OCI-LY7 (cell line): ENCODE measurements around the gene ADAMTS2. TPM values are rescaled to one million over a fixed set of nuclear protein-coding genes. Genes with fewer than 3 reads are reported as not detected.

Experiments used
- BruUV-seq: library from RNA; stranded (reverse); fragments of 400-500 nt; replicated peaks from 2 replicates; lab custom pipeline; 2021; lab: Mats Ljungman, UMichigan
- CTCF ChIA-PET: fragments of 300-600 bp; sonication (Branson Sonifier 250); formaldehyde crosslinking; loops from one replicate; lab custom pipeline; 2022; ENCODE audit warnings: antibody characterized with exemption; ENCODE audit not compliant: unreplicated experiment; lab: Charles Lee
- POLR2A ChIA-PET: fragments of 300-600 bp; sonication (Branson Sonifier 250); formaldehyde crosslinking; loops from one replicate; lab custom pipeline; 2022; ENCODE audit warnings: antibody characterized with exemption; lab: Charles Lee
- DNase-seq: peaks from one replicate; pipeline ENCODE4 v3.0.0-alpha.2; 2015; ENCODE audit warnings: low spot score
- H2AFZ ChIP-seq: fragments of 200-600 bp; sonication (generic), shearing (Covaris generic); 2 replicates; pipeline ENCODE4 v1.6.1; 2014; ENCODE audit warnings: mild to moderate bottlenecking, antibody characterized with exemption, low read length, moderate library complexity
- H3K27ac ChIP-seq: fragments of 200-600 bp; sonication (generic); 2 replicates; pipeline ENCODE4 v1.5.1; 2014; ENCODE audit warnings: mixed run types, low read depth, mild to moderate bottlenecking, moderate library complexity, low read length, inconsistent platforms; ENCODE audit not compliant: poor library complexity, severe bottlenecking
- H3K36me3 ChIP-seq: fragments of 200-600 bp; sonication (generic); 2 replicates; pipeline ENCODE4 v1.6.1; 2014; ENCODE audit warnings: mild to moderate bottlenecking, antibody characterized with exemption, low read length, moderate library complexity, mixed read lengths; ENCODE audit not compliant: insufficient read depth
- H3K4me1 ChIP-seq: fragments of 200-600 bp; sonication (generic); 2 replicates; pipeline ENCODE4 v1.5.1; 2014; ENCODE audit warnings: mild to moderate bottlenecking, low read length; ENCODE audit not compliant: insufficient read depth, poor library complexity, severe bottlenecking
- H3K4me2 ChIP-seq: fragments of 200-600 bp; sonication (generic); 2 replicates; pipeline ENCODE4 v1.6.1; 2014; ENCODE audit warnings: mild to moderate bottlenecking, low read length
- H3K4me3 ChIP-seq: fragments of 200-600 bp; sonication (generic); 2 replicates; pipeline ENCODE4 v1.5.1; 2014; ENCODE audit warnings: mild to moderate bottlenecking, low read depth, low read length; ENCODE audit not compliant: poor library complexity, severe bottlenecking
- H3K79me2 ChIP-seq: fragments of 200-600 bp; sonication (generic); 2 replicates; pipeline ENCODE4 v1.6.1; 2016; ENCODE audit warnings: low read depth, mild to moderate bottlenecking, low read length, moderate library complexity, mixed read lengths; ENCODE audit not compliant: insufficient read depth
- H3K9me2 ChIP-seq: fragments of 200-600 bp; sonication (generic); 2 replicates; pipeline ENCODE4 v1.6.1; 2016; ENCODE audit warnings: mild to moderate bottlenecking, low read length, mixed read lengths; ENCODE audit not compliant: insufficient read depth
- H3K9me3 ChIP-seq: fragments of 200-600 bp; sonication (generic); 2 replicates; pipeline ENCODE4 v1.6.1; 2014; ENCODE audit warnings: mild to moderate bottlenecking, mixed run types, low read length, mixed read lengths
- H4K20me1 ChIP-seq: fragments of 200-600 bp; sonication (generic); 2 replicates; pipeline ENCODE4 v1.6.1; 2014; ENCODE audit warnings: mild to moderate bottlenecking, antibody characterized with exemption, low read length, moderate library complexity, mixed read lengths; ENCODE audit not compliant: insufficient read depth
- CTCF ChIP-seq: fragments of 200-600 bp; sonication (generic); conservative IDR thresholded peaks from 2 replicates; pipeline ENCODE4 v1.5.1; 2014; ENCODE audit warnings: mild to moderate bottlenecking, antibody characterized with exemption, low read length, moderate library complexity, mixed read lengths
- EZH2phosphoT487 ChIP-seq: fragments of 200-600 bp; sonication (generic); IDR thresholded peaks from 2 replicates; pipeline ENCODE4 v1.6.1; 2018; ENCODE audit warnings: low read depth, borderline replicate concordance, mild to moderate bottlenecking, mixed run types, antibody characterized with exemption, low read length, moderate library complexity, mixed read lengths
- intact Hi-C: fragments of 100-400 bp; cut with micrococcal nuclease; formaldehyde crosslinking; loops from one replicate; pipeline ENCODE4 v1.10.0; 2022; ENCODE audit not compliant: unreplicated experiment
- total RNA-seq, 2 experiments: library from RNA; depleted of rRNA in 1 of 2; stranded (reverse); fragments of >200 nt in 1 of 2; shearing (Covaris generic) in 1 of 2; gene quantifications; 2 replicates each; pipeline ENCODE4 v1.2.3, GENCODE V29; 2014 to 2022

Gene ADAMTS2
- total RNA-seq, 2 experiments from 2014 or later: not detected

DNA sequence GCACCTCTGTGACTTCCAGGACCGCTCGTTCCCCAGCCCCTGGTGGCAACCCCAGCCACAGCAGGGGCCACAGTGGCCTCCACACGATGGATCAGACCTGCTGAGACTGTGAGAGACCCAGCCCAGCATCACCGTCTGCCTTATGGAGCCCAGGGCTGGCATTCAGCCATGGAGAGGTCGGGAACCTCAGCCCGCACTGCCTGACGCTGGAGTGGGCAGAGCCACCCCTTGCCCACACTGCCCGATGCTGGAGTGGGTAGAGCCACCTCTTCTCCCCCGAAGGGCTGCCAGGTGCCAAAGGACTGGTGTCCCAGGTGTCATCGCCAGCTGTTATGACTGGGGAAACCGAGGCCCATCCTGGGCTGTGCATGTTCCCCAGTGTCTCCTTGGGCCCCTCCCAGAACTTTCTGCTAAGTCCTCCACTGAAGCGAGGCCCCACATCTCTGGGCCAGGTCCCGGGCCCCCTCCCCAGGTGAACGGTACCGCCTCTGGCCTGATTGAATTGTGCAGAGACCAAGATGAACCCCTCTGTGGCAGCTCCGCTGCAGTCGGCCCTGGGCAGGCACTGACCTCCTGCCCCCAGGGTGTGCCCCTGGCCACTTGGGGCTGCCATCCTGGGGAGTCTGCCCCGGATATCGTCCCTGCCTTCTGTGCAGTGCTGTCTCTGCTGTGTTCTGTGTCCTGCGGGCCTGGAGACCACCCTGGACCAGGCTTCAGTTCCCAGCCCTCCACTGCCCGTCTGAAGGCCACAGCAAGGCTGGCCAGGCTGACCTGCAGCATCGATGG, 137.1 kb downstream of the ADAMTS2 start:
- Histone ChIP-seq H2AFZ (no peak overlapping the region), H3K4me1 (no peaks in the 10 kb centered on the region), H3K27ac (no peak overlapping the region), H4K20me1 (no peaks in the 10 kb centered on the region), H3K9me3 (no peaks in the 10 kb centered on the region), H3K36me3 (no peaks in the 10 kb centered on the region), H3K9me2 (no peaks in the 10 kb centered on the region), H3K79me2 (no peaks in the 10 kb centered on the region), H3K4me3 (no peak overlapping the region), H3K4me2 (no peak overlapping the region)
- no TSS peak for BruUV-seq
- no peak for TF ChIP-seq EZH2phosphoT487
- no peak for TF ChIP-seq CTCF
- ChIA-PET POLR2A (no interaction called here), CTCF (no interaction called here)
- intact Hi-C loops: no loop called here
- no peak for DNase-seq

DNA sequence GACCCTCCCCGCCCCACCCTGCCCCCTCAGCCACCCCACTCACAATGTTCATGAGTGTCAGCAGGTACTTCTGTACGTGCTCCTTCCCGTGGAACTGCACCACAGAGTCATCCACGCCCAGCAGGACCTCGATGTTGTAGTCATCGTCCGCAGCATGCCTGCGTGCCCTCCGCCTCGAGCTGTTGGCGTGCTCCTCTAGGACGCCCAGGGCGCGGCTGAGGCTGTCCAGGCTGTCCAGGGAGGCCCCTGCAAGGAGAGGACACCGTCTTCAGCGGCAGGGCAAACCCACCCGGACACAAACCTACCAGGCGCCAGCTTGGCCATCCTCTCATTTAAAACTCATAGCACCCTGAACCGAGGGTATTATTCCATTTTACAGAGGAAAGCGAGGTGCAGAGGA, 137.8 kb downstream of the ADAMTS2 start:
- CTCF ChIA-PET: no interaction called here
- Histone ChIP-seq H3K36me3 (no peaks in the 10 kb centered on the region), H4K20me1 (no peaks in the 10 kb centered on the region), H2AFZ (no peak overlapping the region), H3K4me1 (no peaks in the 10 kb centered on the region), H3K79me2 (no peaks in the 10 kb centered on the region), H3K9me3 (no peaks in the 10 kb centered on the region), H3K27ac (no peak overlapping the region), H3K4me2 (no peak overlapping the region), H3K4me3 (no peak overlapping the region), H3K9me2 (no peaks in the 10 kb centered on the region)
- intact Hi-C loops: no loop called here
- no peak for TF ChIP-seq CTCF
- TF ChIP-seq EZH2phosphoT487: no peak
- POLR2A ChIA-PET: no interaction called here
- DNase-seq: no peak
- no TSS peak for BruUV-seq

GRCh38 chr5:179206366-179206765, 138.9 kb downstream of the ADAMTS2 start:
- Histone ChIP-seq H2AFZ (no peak overlapping the region), H3K79me2 (no peaks in the 10 kb centered on the region), H3K27ac (no peak overlapping the region), H4K20me1 (no peaks in the 10 kb centered on the region), H3K4me2 (no peak overlapping the region), H3K4me3 (no peak overlapping the region), H3K4me1 (no peaks in the 10 kb centered on the region), H3K36me3 (no peaks in the 10 kb centered on the region), H3K9me2 (no peaks in the 10 kb centered on the region), H3K9me3 (no peaks in the 10 kb centered on the region)
- intact Hi-C loops: no loop called here
- POLR2A ChIA-PET: interaction anchor here (0.7 kb wide), 1 partner anchor 114 kb away, joined by 3 read pairs; no protein-coding TSS in a partner anchor
- TF ChIP-seq EZH2phosphoT487: no peak
- TF ChIP-seq CTCF: no peak
- DNase-seq: no peak
- no TSS peak for BruUV-seq
- CTCF ChIA-PET: no interaction called here
